Keratinocyte (primary cell): ENCODE measurements around the gene SLC23A2.

Experiments
- EZH2 ChIP-seq: IDR thresholded peaks from one replicate; pipeline ENCODE4 v1.6.1; 2012; ENCODE audit warnings: inconsistent platforms, mild to moderate bottlenecking, low read length, moderate library complexity
- TF ChIP-seq, protein P1 (sequence below), 3 experiments: IDR thresholded peaks in 1 of 3; conservative IDR thresholded peaks in 1 of 3; optimal IDR thresholded peaks in 1 of 3; 2 replicates in 2 of 3; 3 replicates in 1 of 3; pipeline versions ENCODE3 to v1.5.1; 2011; ENCODE audit warnings: low read length in 3 of 3, mild to moderate bottlenecking in 3 of 3, moderate library complexity in 2 of 3, control low read depth in 1 of 3, inconsistent platforms in 1 of 3; ENCODE audit not compliant: insufficient read depth in 2 of 3; ENCODE audit errors: extremely low read depth in 1 of 3

DNA sequence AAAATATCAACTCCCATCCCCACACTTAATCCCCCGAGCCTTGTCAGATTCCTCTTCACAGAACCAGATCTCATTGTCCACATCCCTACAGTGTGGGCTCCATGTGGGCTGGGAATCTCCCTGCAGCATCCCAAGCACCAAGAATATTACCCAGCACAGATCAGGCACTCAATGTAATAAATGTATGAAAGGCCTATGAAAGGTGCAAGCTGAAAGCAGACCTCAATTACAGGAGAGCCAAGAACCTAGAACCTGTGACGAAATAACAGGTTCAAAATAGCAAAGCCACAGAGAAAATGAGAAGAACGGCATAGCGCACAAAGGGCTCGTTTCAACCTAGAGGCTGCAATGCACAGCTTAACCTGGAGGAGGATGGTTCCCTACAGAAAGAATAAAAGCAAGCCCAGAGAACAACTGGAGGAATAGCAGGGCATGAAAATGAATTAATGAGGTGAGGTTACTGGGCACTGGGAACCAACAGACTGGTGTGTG, 3.1 kb downstream of the SLC23A2 start:
- TF ChIP-seq, protein P1, sequence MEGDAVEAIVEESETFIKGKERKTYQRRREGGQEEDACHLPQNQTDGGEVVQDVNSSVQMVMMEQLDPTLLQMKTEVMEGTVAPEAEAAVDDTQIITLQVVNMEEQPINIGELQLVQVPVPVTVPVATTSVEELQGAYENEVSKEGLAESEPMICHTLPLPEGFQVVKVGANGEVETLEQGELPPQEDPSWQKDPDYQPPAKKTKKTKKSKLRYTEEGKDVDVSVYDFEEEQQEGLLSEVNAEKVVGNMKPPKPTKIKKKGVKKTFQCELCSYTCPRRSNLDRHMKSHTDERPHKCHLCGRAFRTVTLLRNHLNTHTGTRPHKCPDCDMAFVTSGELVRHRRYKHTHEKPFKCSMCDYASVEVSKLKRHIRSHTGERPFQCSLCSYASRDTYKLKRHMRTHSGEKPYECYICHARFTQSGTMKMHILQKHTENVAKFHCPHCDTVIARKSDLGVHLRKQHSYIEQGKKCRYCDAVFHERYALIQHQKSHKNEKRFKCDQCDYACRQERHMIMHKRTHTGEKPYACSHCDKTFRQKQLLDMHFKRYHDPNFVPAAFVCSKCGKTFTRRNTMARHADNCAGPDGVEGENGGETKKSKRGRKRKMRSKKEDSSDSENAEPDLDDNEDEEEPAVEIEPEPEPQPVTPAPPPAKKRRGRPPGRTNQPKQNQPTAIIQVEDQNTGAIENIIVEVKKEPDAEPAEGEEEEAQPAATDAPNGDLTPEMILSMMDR (optimal IDR thresholded peaks at IDR 0.05 in 1 of 3, IDR thresholded peaks at IDR 0.05 in 1 of 3, conservative IDR thresholded peaks at IDR 0.05 in 1 of 3; ENCODE audit: extremely low read depth in 1 of 3, insufficient read depth in 2 of 3, low read length in 3 of 3) = peak in 2 of 3 experiments; percentile 28
- TF ChIP-seq EZH2 = no peak
